ENCODE data around the gene CCNE1. TPM values are rescaled to one million over a fixed set of nuclear protein-coding genes. Genes with fewer than 3 reads are reported as not detected.

Gene CCNE1
- total and polyA plus RNA-seq, 2 experiments from 2014 or later: 26.1 to 38.3 TPM

GRCh38 chr19:29834991-29835846 lies 23.4 kb downstream of the CCNE1 start:
- no peak overlapping the region for H3K4me2 ChIP-seq
- H3F3A ChIP-seq (replicated peaks; ENCODE audit: low read depth): no peaks in the 10 kb centered on the region
- no peak overlapping the region for H3K4me3 ChIP-seq
- no peaks in the 10 kb centered on the region for H3K9me3 Mint-ChIP-seq
- H3K4me1 ChIP-seq (ENCODE audit: insufficient read depth): peaks cover 3% of the 10 kb centered on the region; the same call in 1 of the 2 replicates
- H3K9me2 ChIP-seq (ENCODE audit: insufficient read depth): no peaks in the 10 kb centered on the region
- no peak for DNase-seq (ENCODE audit: low spot score)
- H3K79me2 ChIP-seq (replicated peaks; ENCODE audit: insufficient read depth): no peaks in the 10 kb centered on the region
- no peaks in the 10 kb centered on the region for H3K36me3 Mint-ChIP-seq (ENCODE audit: low read depth)
- H4K20me1 ChIP-seq (replicated peaks; ENCODE audit: insufficient read depth): no peaks in the 10 kb centered on the region
- H3K4me3 Mint-ChIP-seq: no peak overlapping the region
- H3K27ac ChIP-seq (ENCODE audit: low read depth): no peak overlapping the region
- peaks cover 3% of the 10 kb centered on the region; the same call in 2 of the 3 replicates for H3K4me1 Mint-ChIP-seq
- H2AFZ ChIP-seq: 0 out of 2 replicates have a peak overlapping the region, but pooled peaks have one; percentile 14
- TF ChIP-seq STAT1 (IDR thresholded peaks at IDR 0.05; ENCODE audit: unreplicated experiment): no peak
- TF ChIP-seq ZNF114 (CRISPR knock-in tag; IDR thresholded peaks at IDR 0.05): no peak
- no peak for TF ChIP-seq ETS1 (IDR thresholded peaks at IDR 0.05)
- TF ChIP-seq ZNF331 (CRISPR knock-in tag; IDR thresholded peaks at IDR 0.05; ENCODE audit: low read depth): no peak
- TF ChIP-seq CREB1 (CRISPR knock-in tag; IDR thresholded peaks at IDR 0.05; ENCODE audit: low read depth): no peak
- no peak for TF ChIP-seq EZH2 (IDR thresholded peaks at IDR 0.05; ENCODE audit: low read depth, unreplicated experiment)
- no peak for TF ChIP-seq JUNB (IDR thresholded peaks at IDR 0.05; ENCODE audit: unreplicated experiment)
- no peak for TF ChIP-seq CTCF (conservative IDR thresholded peaks at IDR 0.05; ENCODE audit: low read depth in 2 of 2)
- TF ChIP-seq NANOG (IDR thresholded peaks at IDR 0.05; ENCODE audit: borderline replicate concordance): no peak
- TF ChIP-seq EZH2phosphoT487 (IDR thresholded peaks at IDR 0.05; ENCODE audit: unreplicated experiment): no peak
- TF ChIP-seq ZNF462 (CRISPR knock-in tag; IDR thresholded peaks at IDR 0.05): no peak
- no peak overlapping the region for H3K27ac Mint-ChIP-seq
- ATAC-seq: no peak
- no peaks in the 10 kb centered on the region for H3K36me3 ChIP-seq (ENCODE audit: insufficient read depth)
- peaks cover 7% of the 10 kb centered on the region for H3K27me3 Mint-ChIP-seq (ENCODE audit: insufficient read depth, low read depth, poor library complexity)
- H3K27me3 ChIP-seq (ENCODE audit: insufficient read depth): no peaks in the 10 kb centered on the region
